Measurements from ENCODE around the gene SPDYE5. TPM values are rescaled to one million over a fixed set of nuclear protein-coding genes. Genes with fewer than 3 reads are reported as not detected.

SPDYE5 gene
- total and polyA plus RNA-seq, 9 of the 15 experiments (the other 6 are each of a cell fraction or from before 2014, with no cell fraction given), result 0.07 to 0.28 (median 0.13) TPM; not detected in 6

- TF ChIP-seq DEAF1 (CRISPR knock-in tag; IDR thresholded peaks at IDR 0.05), result no peak
- 0 out of 2 replicates have a peak, but pooled peaks have one; percentile 17 for TF ChIP-seq CBFA2T2 (conservative IDR thresholded peaks at IDR 0.05)
These were observed 54.3 kb downstream of the SPDYE5 start (continued) for GRCh38 chr7:75546237-75547015.

Small RNA genes within 50 kb of the gene (small RNA-seq; reads per million reads assigned to genes)
- gene AC211429.1 (not detected), gene RF00019 (not detected)

Other genes starting within 250 kb of the SPDYE5 start
- gene TRIM73, start 96.7 kb upstream of the SPDYE5 start, total RNA-seq (2014; rRNA removed), result 0.64 and 1.2 TPM in 2 replicates
- gene TRIM73, start 96.7 kb upstream of the SPDYE5 start, total RNA-seq (2014; rRNA removed; fragmentation: Illumina TruSeq; extraction: Trizol), result 0.04 TPM in 1 of 2 replicates, not detected in the other
- gene TRIM73, start 96.7 kb upstream of the SPDYE5 start, total RNA-seq (2015; rRNA removed; fragmentation: Illumina TruSeq; extraction: Trizol), result 0.41 and 0.80 TPM in 2 replicates
- 1.2 and 1.4 TPM in 2 replicates for gene TRIM73, start 96.7 kb upstream of the SPDYE5 start, total RNA-seq (2021)
- 0.30 TPM in 1 of 2 replicates, not detected in the other for gene TRIM73, start 96.7 kb upstream of the SPDYE5 start, polyA plus RNA-seq (2011; rRNA removed)
- gene TRIM73, start 96.7 kb upstream of the SPDYE5 start, polyA plus RNA-seq (2014; fragmentation: Illumina TruSeq; extraction: Trizol), result 0.15 TPM in 1 of 2 replicates, not detected in the other
- gene TRIM73, start 96.7 kb upstream of the SPDYE5 start, polyA plus RNA-seq (2014; fragmentation: Nextera tagmentation; extraction: Ambion mirVana), result not detected
- 0.28 and 0.90 TPM in 2 replicates for gene TRIM73, start 96.7 kb upstream of the SPDYE5 start, polyA plus RNA-seq (2014; rRNA removed)
- gene POM121C, start 6.0 kb upstream of the SPDYE5 start, total RNA-seq (2014; rRNA removed), result 11.6 and 15.2 TPM in 2 replicates
- gene POM121C, start 6.0 kb upstream of the SPDYE5 start, total RNA-seq (2014; rRNA removed; fragmentation: Illumina TruSeq; extraction: Trizol), result 21.4 and 24.2 TPM in 2 replicates
- gene POM121C, start 6.0 kb upstream of the SPDYE5 start, total RNA-seq (2015; rRNA removed; fragmentation: Illumina TruSeq; extraction: Trizol), result 14.3 and 17.2 TPM in 2 replicates
- gene POM121C, start 6.0 kb upstream of the SPDYE5 start, total RNA-seq (2021), result 88.2 and 93.4 TPM in 2 replicates
- gene POM121C, start 6.0 kb upstream of the SPDYE5 start, polyA plus RNA-seq (2011; rRNA removed), result 25.1 and 25.6 TPM in 2 replicates
- 77.4 and 119 TPM in 2 replicates for gene POM121C, start 6.0 kb upstream of the SPDYE5 start, polyA plus RNA-seq (2014; fragmentation: Illumina TruSeq; extraction: Trizol)
- gene POM121C, start 6.0 kb upstream of the SPDYE5 start, polyA plus RNA-seq (2014; fragmentation: Nextera tagmentation; extraction: Ambion mirVana), result 1 to 10 TPM; 7.1 to 8.9 TPM
- 31.2 and 33.2 TPM in 2 replicates for gene POM121C, start 6.0 kb upstream of the SPDYE5 start, polyA plus RNA-seq (2014; rRNA removed)
- 5.8 and 9.1 TPM in 2 replicates for gene HIP1, start 246.6 kb downstream of the SPDYE5 start, total RNA-seq (2014; rRNA removed)
- 7.7 and 8.3 TPM in 2 replicates for gene HIP1, start 246.6 kb downstream of the SPDYE5 start, total RNA-seq (2014; rRNA removed; fragmentation: Illumina TruSeq; extraction: Trizol)
- 9.5 and 10.4 TPM in 2 replicates for gene HIP1, start 246.6 kb downstream of the SPDYE5 start, total RNA-seq (2015; rRNA removed; fragmentation: Illumina TruSeq; extraction: Trizol)
- 13.7 and 14.3 TPM in 2 replicates for gene HIP1, start 246.6 kb downstream of the SPDYE5 start, total RNA-seq (2021)
- 8.5 and 12.3 TPM in 2 replicates for gene HIP1, start 246.6 kb downstream of the SPDYE5 start, polyA plus RNA-seq (2011; rRNA removed)
- gene HIP1, start 246.6 kb downstream of the SPDYE5 start, polyA plus RNA-seq (2014; fragmentation: Illumina TruSeq; extraction: Trizol), result 11.8 and 12.1 TPM in 2 replicates
- gene HIP1, start 246.6 kb downstream of the SPDYE5 start, polyA plus RNA-seq (2014; fragmentation: Nextera tagmentation; extraction: Ambion mirVana), result 1 to 10 TPM; 2.4 to 2.6 TPM
- gene HIP1, start 246.6 kb downstream of the SPDYE5 start, polyA plus RNA-seq (2014; rRNA removed), result 8.4 and 9.5 TPM in 2 replicates

Data from K562 (cell line).